ENCODE results near the gene FAXDC2.

DNA sequence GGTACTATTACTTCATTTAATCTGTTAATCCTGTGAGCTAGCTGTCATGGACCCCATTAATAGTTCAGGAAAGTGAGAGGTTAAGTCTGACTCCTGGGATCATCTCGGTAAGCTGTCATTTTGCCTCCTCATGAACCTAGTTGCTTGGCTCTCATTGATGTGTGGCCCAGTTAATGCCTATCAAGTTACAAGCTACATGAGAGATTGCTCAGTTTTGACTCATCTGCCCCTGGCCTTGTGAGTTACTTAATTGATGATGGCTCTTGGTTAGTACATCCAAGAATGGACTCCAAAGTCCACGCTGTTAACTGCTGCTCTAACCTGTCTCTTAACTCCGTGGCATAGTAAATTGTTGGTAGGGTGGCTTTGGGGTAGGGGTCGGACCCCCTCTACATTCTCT is 71.3 kb downstream of the FAXDC2 start:
- no peak for TF ChIP-seq POLR2AphosphoS5 (IDR thresholded peaks at IDR 0.05; ENCODE audit: low read depth, low read length)
- TF ChIP-seq POLR2A (IDR thresholded peaks at IDR 0.05; ENCODE audit: low read depth, low read length): no peak
- TF ChIP-seq TAF1 (IDR thresholded peaks at IDR 0.05; ENCODE audit: low read depth, low read length): no peak
- no peak for TF ChIP-seq PAX5 (IDR thresholded peaks at IDR 0.05; ENCODE audit: insufficient read depth, low read length, severe bottlenecking)
